ENCODE measurements around the gene JMJD6.

JMJD6 gene

DNA sequence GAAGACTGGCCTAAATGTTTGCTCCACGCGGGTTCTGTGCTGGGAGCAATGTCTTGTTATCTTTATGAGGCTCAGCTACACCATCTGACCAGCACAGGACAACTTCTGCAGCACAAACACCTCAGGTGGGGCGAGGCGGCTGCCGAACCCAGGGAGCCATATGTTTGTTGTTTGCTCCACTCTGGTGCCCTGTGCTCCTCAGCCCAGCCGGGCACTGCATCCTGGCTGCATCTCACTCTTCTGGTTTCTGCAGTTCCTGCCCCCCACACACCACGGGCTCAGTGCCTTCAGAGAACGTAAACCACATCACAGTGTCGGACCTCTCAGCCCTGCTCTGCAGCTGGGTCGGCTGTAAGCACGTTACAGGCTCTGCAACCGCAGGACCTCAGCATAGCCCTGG, 48.1 kb downstream of the JMJD6 start:
- no peak for DNase-seq (ENCODE audit: low spot score)

DNA sequence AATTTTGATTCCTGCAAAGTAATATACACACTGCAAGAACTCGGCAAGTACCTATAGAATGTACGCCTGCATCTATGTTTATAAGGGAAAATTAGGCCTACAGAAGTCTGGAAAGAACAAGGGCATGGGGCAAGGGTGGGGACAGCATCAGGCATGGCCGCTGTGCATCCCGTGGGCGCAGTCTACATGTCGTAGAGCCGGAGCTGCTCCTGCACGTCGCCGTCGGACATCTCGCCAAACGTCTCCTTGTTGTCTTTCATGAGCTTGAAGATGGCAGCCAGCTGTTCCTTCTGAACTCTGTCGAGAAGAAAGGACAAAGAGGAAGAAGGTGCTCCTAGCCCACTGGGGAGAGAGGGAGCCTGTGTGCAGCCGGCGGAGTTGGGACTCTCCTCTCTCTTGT, 49.0 kb downstream of the JMJD6 start:
- no peak for DNase-seq (ENCODE audit: low spot score)

DNA sequence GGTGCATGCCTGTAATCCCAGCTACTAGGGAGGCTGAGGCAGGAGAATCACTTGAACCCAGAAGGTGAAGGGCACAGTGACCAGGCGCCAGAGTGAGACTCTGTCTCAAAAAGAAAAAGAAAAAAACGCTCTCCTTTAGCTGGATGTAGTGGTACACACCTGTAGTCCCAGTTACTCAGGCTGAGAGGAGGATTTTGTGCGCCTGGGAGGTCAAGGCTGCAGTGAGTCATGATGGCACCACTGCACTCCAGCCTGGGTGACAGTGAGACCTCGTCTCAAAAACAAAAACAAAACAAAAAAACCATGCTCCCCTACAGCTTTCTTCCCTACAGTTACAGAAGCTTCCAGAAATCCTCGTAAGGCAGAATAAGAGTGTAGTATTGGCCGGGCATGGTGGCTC, 49.8 kb downstream of the JMJD6 start:
- DNase-seq (ENCODE audit: low spot score), result no peak

DNA sequence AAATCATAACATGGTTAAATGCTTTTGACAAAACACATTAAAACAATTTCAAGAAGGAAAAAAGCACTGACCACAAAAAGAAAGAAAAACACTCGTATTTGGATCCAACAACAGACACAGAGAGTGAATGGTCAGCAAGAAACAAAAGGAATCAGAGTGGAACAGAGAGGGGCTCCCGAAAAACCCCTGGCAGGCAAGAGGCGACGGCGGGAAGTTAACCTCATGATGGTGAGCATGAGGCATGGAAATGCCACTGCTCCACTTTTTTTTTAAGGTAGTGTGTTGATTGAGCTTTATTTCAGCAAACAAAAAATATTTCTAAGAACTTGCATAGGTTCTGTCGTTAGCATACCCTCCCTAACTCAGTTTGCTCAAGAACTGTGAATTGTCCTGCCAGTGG, 50.8 kb downstream of the JMJD6 start:
- DNase-seq (ENCODE audit: low spot score), result no peak

DNA sequence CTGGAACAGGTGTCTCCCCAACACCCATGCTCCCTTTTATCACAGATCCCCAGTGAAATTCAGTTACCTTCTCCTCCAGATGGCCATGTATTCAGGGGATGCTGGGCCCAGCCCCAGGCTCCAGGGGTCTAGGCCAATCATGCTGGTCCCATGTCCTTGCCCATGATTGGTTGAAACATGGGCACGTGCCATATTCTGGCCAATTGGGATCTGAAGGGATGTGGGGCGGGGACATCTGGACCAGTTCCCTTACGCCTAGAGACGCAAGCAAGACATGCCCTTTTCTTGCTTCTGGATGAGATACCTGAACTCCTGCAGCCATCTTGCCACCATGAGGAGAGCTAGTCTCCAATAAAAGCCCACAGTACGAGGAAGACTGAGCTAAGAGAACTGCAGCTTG, 51.8 kb downstream of the JMJD6 start:
- DNase-seq (ENCODE audit: low spot score), result no peak

DNA sequence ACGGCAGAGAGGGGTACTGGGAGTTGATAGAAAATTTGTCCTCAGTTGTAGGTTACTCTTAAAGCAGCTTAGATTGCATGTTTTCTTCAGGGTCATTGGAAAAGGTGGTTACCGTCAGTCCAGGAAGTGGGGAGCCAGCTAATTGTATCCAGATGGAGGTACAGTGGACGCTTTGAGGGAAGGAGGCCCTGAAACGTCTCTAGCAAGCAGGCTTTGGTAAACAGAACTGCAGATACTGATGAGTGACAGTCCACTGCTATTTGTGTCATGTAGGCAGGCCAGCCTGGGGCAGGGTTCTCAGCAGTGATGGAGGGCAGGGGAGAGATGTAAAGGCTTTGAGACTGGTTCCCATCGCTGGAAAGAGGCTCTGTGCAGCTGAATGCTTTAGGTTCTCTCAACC, 52.7 kb downstream of the JMJD6 start:
- DNase-seq (ENCODE audit: low spot score), result no peak

DNA sequence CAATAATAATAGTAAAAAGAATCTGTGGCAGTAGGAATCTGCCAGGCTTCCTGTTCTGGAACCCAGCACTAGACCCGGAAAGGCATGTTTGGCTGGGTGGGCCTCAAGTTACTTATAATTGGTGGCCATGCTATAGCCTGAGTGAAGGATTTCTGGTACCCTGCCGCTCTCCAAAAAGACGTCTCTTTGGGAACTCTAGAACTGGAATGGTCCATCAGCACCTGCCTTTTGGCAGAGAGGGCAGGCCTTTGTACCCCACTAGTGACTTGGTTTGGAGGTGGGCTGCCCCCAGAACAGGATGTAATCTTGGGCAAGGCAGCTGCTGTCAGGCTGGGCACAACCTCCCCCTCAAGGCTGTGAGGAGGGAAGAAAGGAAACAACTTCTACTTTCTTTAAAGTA, 53.5 kb downstream of the JMJD6 start:
- no peak for DNase-seq (ENCODE audit: low spot score)

DNA sequence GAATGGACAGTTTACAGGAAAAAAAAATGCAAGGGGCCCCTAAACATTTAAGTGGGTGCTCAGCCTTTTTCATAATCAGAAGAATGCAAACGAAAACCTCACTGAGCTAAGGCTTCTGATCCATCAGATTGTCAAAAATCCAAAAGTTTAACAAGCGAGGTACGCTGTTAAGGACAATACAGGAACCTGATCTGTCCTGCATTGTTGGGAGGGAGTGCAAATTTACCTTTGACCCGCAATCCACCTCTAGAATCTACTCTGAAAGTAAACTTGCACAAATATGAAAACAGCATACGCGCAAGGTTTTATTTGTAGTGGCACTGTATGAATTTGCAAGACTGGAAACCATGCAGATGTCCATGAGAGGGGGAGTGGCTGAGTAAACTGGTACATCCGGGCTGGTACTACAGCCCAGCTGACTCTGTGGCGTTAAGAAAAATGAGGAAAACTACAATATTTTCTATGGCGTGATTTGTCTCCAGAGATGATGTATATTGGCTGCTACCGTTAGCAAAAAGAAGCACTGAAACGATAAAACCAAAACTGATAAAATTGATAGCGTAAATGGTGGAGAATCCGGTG, 54.0 kb downstream of the JMJD6 start:
- peak; percentile 51 for DNase-seq (ENCODE audit: low spot score)

DNA sequence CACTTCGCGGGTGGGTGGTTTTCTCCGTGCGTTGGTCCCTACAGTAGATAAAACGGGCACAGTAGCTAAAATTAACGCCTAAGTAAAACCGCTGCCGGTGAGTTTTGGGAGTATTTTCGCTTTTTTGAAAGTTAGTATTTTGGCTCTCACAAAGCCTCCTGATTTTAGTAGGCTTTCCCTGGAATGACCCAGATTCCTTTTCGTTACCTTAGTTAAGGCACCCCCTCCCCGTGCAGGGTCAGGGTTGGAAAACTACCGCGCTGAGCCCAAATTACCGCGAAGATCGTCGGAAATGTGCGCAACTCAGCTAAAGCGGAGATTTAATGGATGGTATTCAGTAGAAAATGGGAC, 54.5 kb downstream of the JMJD6 start:
- no peak for DNase-seq (ENCODE audit: low spot score)

DNA sequence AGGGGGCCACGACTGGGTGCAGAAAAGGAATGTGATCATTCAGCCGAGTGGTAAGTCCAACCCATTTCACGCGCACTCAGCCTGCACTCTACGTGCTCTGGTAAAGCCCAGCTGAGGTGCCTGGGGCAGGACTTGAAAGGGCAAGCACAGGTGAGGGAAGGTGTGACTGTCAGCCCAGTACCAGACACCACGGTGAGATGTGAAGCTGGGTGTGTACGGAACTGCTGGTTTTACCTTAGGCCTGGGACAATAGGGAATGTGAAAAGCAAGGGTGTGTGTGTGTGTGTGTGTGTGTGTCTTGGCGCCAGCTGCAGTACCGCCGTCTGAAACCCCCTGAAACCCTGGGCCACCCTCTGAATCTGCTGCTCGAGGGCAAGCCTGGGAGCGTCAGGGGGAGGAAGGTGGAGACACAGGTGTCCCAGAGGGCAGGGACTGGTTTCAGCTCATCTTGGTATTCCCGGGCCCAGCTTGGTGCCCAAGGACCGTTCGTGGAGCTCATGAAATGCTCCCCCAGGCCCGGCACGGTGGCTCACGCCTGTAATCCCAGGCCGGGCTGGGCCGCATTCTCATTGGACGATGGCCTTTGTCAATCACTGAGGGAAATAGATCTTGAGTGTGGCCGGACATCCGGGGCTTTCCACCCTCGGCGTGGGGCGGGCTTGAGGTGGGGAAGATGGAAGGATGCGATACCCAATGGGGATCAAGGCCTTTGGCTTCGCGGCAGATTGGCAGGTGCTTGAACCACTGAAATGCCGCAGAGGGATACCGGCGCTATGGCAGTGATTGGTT, 55.1 kb downstream of the JMJD6 start:
- peak; percentile 100 for DNase-seq (ENCODE audit: low spot score)

DNA sequence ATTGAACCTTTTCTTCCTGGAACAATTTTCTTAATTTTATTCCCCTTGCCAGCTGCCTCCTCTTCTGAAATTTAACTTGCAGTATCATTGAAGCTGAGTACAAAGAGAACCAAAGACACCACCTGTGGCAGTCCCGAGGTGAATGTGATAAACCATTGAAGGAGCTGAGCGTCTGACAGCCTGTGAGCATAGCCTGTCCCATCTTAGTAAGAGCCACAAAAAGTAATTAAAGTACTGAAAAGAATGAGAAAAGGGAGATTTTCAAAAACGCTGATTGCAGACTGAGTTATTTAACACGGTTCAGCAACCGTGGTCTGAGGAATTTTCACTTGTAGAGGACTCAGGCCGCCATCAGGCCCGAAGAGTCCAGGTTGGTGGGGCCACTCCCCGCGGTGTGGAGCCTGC, 55.7 kb downstream of the JMJD6 start:
- no peak for DNase-seq (ENCODE audit: low spot score)

DNA sequence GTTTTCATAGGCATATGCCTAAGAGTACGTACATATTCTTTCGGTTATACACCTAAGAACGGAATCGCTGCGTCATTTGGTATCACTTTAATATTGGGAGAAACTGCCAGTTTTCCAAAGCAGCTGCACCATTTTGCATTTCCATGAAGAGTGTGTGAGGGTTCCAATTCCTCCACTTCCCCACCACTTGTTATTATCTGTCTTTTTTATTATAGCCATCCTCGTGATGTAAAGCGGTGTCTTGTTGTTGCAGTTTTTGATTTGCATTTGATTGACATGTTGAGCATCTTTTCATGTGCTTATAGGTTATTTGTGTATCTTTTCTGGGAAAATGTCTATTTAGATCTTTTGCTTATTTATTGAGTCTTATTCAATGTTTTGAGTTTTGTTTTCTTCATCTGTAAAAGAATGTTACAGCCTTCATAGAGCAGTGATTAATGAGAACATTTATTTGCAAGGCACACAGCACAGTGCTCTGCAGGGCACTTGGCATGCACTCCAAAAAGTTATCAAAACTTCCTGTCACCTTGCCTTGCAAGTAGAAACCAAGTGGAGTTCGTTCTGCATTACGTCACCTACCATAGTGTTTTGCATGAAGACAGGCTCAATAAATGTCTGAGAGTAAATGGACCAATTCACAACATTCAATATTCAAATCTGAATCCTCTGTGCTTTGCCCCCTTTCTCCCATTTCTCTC, 56.2 kb downstream of the JMJD6 start:
- peak; percentile 53 for DNase-seq (ENCODE audit: low spot score)

Measured in NAMALWA (cell line).